Adrenal gland (tissue), 19 donors: ENCODE measurements around the gene ROPN1. TPM values are rescaled to one million over a fixed set of nuclear protein-coding genes. Genes with fewer than 3 reads are reported as not detected.
"Not testable (repeated sequence)": the region's sequence is repeated elsewhere in the genome, so short reads cannot be mapped to it uniquely, and the experiment has no call there.

ENCODE experiments used
- DNase-seq, 7 donors: peaks; one replicate each; pipeline ENCODE4 v3.0.0-alpha.2; 2019 to 2020
- H3K27ac ChIP-seq, 5 donors: fragments of 200-600 bp; sonication (generic) in 4 of 5; 1 replicate in 3 of 5; 2 replicates in 2 of 5; pipeline versions ENCODE4 v1.5.1 to v1.8.0; 2016 to 2020; ENCODE audit warnings: mild to moderate bottlenecking in 1 of 5
- H3K27me3 ChIP-seq: fragments of 200-600 bp; 2 replicates; pipeline ENCODE4 v1.8.0; 2021
- H3K36me3 ChIP-seq, 2 donors: fragments of 200-600 bp; replicated peaks in 1 of 2; 1 replicate in 1 of 2; 2 replicates in 1 of 2; pipeline versions ENCODE4 v1.5.1 to v1.8.0; 2018 to 2022
- H3K4me1 ChIP-seq, 2 donors: fragments of 200-600 bp; replicated peaks in 1 of 2; 1 replicate in 1 of 2; 2 replicates in 1 of 2; pipeline versions ENCODE4 v1.5.1 to v1.8.0; 2018 to 2021
- H3K4me3 ChIP-seq, 4 donors: fragments of 200-600 bp; sonication (generic) in 3 of 4; one replicate each; pipeline ENCODE4 v1.5.1; 2016 to 2018
- H3K9me3 ChIP-seq, 3 donors: fragments of 200-600 bp; sonication (generic) in 1 of 3; replicated peaks in 1 of 3; 1 replicate in 2 of 3; 2 replicates in 1 of 3; pipeline versions ENCODE4 v1.5.1 to v1.8.0; 2016 to 2021
- POLR2A ChIP-seq, 2 donors: fragments of 450-650 bp; IDR thresholded peaks; one replicate each; pipeline ENCODE4 v1.6.1; 2017; ENCODE audit warnings: antibody characterized with exemption in 2 of 2, mild to moderate bottlenecking in 2 of 2, moderate library complexity in 1 of 2
- WGBS, 4 donors: extraction: QIAGEN DNeasy Blood & Tissue Kit in 2 of 4; methylation state at CpG; one replicate each; pipeline versions ENCODE4 v1.1.5 to v1.1.7; 2013 to 2017; 5-methylcytosine and 5-hydroxymethylcytosine counted together
- intact Hi-C, 2 donors: fragments of 100-400 bp; cut with DNase I; formaldehyde crosslinking; loops; one replicate each; pipeline versions ENCODE4 v1.14.1 to v1.15.0; 2022 to 2023
- long read RNA-seq, 10 donors: library from polyadenylated mRNA in 3 of 10; unstranded in 2 of 10; stranded (forward) in 1 of 10; transcript quantifications; one replicate each; pipeline ENCODE4 v2.0.0 and lab custom pipeline, GENCODE V29; 2021 to 2026
- polyA plus RNA-seq, 3 donors: library from polyadenylated mRNA; stranded (reverse); fragments of 200-250 nt in 2 of 3; fragments of 350-450 nt in 1 of 3; fragmentation: Illumina TruSeq in 1 of 3; extraction: RNeasy Lipid Tissue Mini Kit (QIAGEN cat#74804) in 1 of 3; gene quantifications; one replicate each; pipeline ENCODE4 v1.2.3, GENCODE V29; 2013 to 2014
- total RNA-seq, 9 donors: library from RNA; depleted of rRNA in 4 of 9; stranded (reverse); fragments of >200 nt in 4 of 9; fragments of 120-200 nt in 1 of 9; fragmentation: NEBNext Ultra II Directional in 1 of 9; extraction: Animal tissue kit (Norgen Biotek cat#: 25700) in 1 of 9; gene quantifications; one replicate each; pipeline versions ENCODE4 v1.1.0 to v1.2.4, GENCODE V29; 2013 to 2023
- TF ChIP-seq, protein P1 (sequence below), 6 experiments: fragments of 450-650 bp in 4 of 6; fragments of 200-600 bp in 2 of 6; sonication (generic) in 1 of 6; IDR thresholded peaks; 1 replicate in 5 of 6; 2 replicates in 1 of 6; pipeline versions ENCODE4 v1.5.1 to v1.8.0; 2016 to 2021; ENCODE audit warnings: antibody characterized with exemption in 6 of 6, mild to moderate bottlenecking in 2 of 6, moderate library complexity in 1 of 6
- donor health status: healthy with polysubstance abuse.
- donor health status: Bipolar disorder and iron deficiency.
- donor health status: DM: yes; HTN: yes; CAD: no.
- donor health status: DM: no; HTN: no; CAD: no.
- donor health status: DM: no; HTN: no; CAD: no.
- donor health status: DM: yes; HTN: yes; CAD: no.

The ROPN1 gene
- total RNA-seq (not detected), polyA plus RNA-seq (not detected)
- long read RNA-seq, donor 1 = 0 reads
- long read RNA-seq, donor 2 = 0 reads
- long read RNA-seq, donor 3 = 0 reads
- long read RNA-seq, donor 4 = 0 reads
- long read RNA-seq, donor 5 = 0 reads
- long read RNA-seq, donor 6 = 0 reads
- long read RNA-seq, donor 7 = 0 reads
- long read RNA-seq, donor 8 = 0 reads
- long read RNA-seq, donor 9 = 0 reads
- long read RNA-seq, donor 10 = 0 reads

DNA sequence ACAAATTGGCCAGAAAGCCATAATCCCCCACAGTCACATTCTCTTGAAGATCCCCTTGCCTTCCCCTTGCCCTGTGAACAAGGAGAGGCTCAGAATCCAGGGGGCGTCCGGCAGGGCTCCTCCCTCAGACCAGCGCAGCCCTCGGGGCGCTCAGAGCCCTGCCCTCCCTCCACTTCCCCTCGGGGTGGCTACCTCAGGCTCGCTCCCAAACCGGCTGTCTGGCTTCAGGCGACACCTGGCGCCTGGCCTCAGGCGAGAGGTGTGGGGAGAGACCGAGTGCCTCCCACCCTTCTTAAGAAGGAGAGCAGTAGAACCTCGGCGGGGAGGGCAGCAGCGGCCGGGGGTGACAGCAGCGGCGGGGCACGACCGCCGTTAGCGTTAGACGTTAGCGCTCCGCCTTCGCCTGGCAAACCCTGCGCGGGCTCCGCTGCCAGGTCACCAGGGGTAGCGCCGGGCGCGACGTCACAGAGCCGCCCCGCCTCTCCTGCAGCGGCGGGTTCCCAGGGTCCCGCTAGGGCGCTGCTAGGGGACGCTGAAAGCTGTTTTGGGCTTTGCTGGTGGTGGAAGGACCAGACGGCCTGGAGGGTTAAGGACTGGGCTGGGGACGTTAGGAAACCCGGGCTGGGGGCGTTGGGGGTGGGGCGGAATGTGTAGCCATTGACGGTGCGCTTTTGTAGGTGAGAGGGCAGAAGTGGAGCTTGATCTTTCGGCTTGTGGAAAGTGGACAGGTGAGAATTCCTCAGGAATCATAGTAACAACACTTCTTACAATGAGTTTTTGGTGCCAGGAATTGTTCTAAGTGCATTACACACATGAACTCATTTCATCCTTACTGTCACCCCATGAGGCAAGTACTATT lies at the start of gene ROPN1:
TSS of gene ROPN1 (minus strand) at position 395 of the 859 bp plus-strand sequence. CDS start 11,643 bp downstream, outside the sequence.
- H3K4me1 ChIP-seq, H3K36me3 ChIP-seq, H3K4me3 ChIP-seq, intact Hi-C loops, DNase-seq, H3K9me3 ChIP-seq, H3K27me3 ChIP-seq, H3K27ac ChIP-seq: not testable (repeated sequence)
- 0 to 4% (median 0%) methylated on average over 3 to 5 of the region's 49 CpGs; no CpG with 5 or more reads in 1 of the 4 donors for WGBS, 4 donors

DNA sequence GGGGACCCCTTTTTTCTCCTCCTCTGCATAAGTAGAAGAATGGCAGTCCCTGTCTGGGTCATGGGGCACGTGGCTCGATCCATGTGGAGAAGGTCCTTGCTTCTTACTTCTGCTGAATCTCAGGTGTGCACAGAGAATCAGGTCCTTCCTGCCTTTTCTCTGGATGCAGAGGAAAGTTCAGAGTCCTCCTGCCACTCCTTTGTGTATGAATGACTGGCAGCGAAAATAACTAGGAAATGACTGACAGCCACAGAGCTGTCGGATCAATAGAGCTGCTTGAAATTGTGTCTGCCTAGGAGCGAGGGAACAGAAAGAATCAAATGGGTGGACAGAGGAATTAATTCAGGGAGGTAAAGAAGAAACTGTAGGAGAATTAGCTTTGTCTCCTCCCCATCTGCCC lies 49.6 kb upstream of the ROPN1 start:
- Histone ChIP-seq H3K36me3 (no peaks in the 10 kb centered on the region), H3K27me3 (no peaks in the 10 kb centered on the region), H3K4me1 (no peaks in the 10 kb centered on the region), H3K4me3 (no peak overlapping the region), H3K9me3 (no peaks in the 10 kb centered on the region), H3K27ac (no peak overlapping the region)
- TF ChIP-seq, protein P1, sequence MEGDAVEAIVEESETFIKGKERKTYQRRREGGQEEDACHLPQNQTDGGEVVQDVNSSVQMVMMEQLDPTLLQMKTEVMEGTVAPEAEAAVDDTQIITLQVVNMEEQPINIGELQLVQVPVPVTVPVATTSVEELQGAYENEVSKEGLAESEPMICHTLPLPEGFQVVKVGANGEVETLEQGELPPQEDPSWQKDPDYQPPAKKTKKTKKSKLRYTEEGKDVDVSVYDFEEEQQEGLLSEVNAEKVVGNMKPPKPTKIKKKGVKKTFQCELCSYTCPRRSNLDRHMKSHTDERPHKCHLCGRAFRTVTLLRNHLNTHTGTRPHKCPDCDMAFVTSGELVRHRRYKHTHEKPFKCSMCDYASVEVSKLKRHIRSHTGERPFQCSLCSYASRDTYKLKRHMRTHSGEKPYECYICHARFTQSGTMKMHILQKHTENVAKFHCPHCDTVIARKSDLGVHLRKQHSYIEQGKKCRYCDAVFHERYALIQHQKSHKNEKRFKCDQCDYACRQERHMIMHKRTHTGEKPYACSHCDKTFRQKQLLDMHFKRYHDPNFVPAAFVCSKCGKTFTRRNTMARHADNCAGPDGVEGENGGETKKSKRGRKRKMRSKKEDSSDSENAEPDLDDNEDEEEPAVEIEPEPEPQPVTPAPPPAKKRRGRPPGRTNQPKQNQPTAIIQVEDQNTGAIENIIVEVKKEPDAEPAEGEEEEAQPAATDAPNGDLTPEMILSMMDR (IDR thresholded peaks at IDR 0.05) = no peak
- TF ChIP-seq POLR2A (IDR thresholded peaks at IDR 0.05) = no peak
- DNase-seq = no peak
- intact Hi-C loops = no loop called here
- 92 to 98% (median 96%) methylated on average over 5 of the region's 5 CpGs for WGBS, 4 donors

DNA sequence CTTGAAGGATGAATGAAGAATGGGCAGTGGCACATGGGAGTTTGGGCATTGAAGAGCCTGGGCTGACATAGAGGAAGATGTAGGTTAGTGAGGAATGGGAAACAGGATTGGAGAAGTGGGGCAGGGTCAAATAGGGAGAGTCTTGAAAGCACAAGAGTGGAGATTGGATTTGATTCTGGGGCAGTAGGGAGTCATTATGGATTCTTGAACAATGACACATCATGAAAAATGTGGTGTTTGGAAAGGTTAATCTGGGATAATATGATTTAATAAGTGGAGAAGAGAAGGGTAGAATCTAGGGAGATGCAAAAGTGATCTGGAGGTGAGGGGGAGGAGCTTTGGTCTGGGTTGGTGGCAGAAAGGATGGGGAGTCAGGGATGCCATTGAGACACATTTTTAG lies 45.4 kb upstream of the ROPN1 start:
- Histone ChIP-seq H3K9me3 (no peaks in the 10 kb centered on the region), H3K4me1 (peaks cover 0 to 11% of the 10 kb centered on the region in 2 donors), H3K27me3 (no peaks in the 10 kb centered on the region), H3K36me3 (no peaks in the 10 kb centered on the region), H3K4me3 (no peak overlapping the region), H3K27ac (no peak overlapping the region)
- no peak for DNase-seq
- no peak for TF ChIP-seq POLR2A (IDR thresholded peaks at IDR 0.05)
- TF ChIP-seq, protein P1 (IDR thresholded peaks at IDR 0.05) = no peak
- intact Hi-C loops = no loop called here

GRCh38 chr3:124036214-124036613 lies 44.3 kb upstream of the ROPN1 start:
- H3K36me3 ChIP-seq, H3K9me3 ChIP-seq, intact Hi-C loops, H3K27ac ChIP-seq, H3K4me3 ChIP-seq, DNase-seq, H3K27me3 ChIP-seq: not testable (repeated sequence)
- H3K4me1 ChIP-seq = peaks cover 0 to 15% of the 10 kb centered on the region in 2 donors
- WGBS, 4 donors = 94 to 97% (median 96%) methylated on average over 3 of the region's 3 CpGs

DNA sequence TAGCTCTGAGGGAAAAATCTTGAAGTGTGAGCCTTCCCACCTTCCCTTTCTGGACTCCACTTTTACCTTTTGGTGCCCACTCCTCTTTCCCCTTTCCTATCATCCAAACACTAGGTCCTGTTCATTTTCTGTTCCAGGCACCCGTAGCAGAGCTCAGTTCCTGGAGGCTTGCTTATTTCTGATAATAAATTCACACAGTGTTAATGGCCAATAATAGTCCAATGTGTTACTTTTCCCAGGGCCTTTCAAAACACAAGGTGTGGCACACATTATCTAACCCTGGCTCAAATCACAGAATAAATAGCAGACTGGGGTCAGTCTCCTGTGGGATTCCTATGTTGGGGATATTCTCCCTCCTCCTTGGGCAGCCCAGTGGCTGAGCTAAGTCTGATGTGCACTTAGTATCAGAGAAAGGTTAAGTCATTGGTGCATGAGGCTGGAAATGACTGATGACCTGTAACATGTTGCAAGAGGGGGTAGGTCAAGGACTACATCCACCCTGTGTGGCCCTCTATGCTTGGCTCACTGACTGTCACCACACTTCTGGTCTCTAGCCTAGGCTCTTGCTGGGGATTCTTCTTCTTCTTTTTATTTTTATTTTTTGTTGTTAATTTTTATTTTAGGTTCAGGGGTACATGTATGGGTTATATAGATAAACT lies 43.7 kb upstream of the ROPN1 start:
- TF ChIP-seq, protein P1 (IDR thresholded peaks at IDR 0.05) = no peak
- peak in 1 of 2 donors; percentile 27 for TF ChIP-seq POLR2A (IDR thresholded peaks at IDR 0.05)
- DNase-seq = peak in 5 of 7 donors; percentile 23 to 61 (median 47)
- no peak overlapping the region for H3K4me3 ChIP-seq
- H3K27ac ChIP-seq = no peak overlapping the region
- intact Hi-C loops = no loop called here
- no peaks in the 10 kb centered on the region for H3K36me3 ChIP-seq
- H3K9me3 ChIP-seq = no peaks in the 10 kb centered on the region
- peaks cover 0 to 15% of the 10 kb centered on the region in 2 donors for H3K4me1 ChIP-seq
- H3K27me3 ChIP-seq = no peaks in the 10 kb centered on the region
- 45 to 67% (median 53%) methylated on average over 1 of the region's 1 CpG for WGBS, 4 donors
